Activated CD4-positive, alpha-beta memory T cell treated with anti-CD3 and anti-CD28 coated beads, Interleukin-2, amount 10 ng/mL, durations not matched to agents 7 days and 5 days (primary cell): ENCODE measurements around the gene PBX1. TPM values are rescaled to one million over a fixed set of nuclear protein-coding genes. Genes with fewer than 3 reads are reported as not detected.

Experiments used
- CTCF ChIA-PET: fragments of 350-600 bp; sonication (Branson Sonifier 250); formaldehyde crosslinking; loops from one replicate; lab custom pipeline; 2021; ENCODE audit warnings: antibody characterized with exemption, inconsistent platforms; lab: Charles Lee
- POLR2A ChIA-PET: fragments of 350-600 bp; sonication (Branson Sonifier 250); formaldehyde crosslinking; loops from one replicate; lab custom pipeline; 2021; ENCODE audit warnings: antibody characterized with exemption; lab: Charles Lee
- DNase-seq: peaks from one replicate; pipeline ENCODE4 v3.0.0-alpha.2; 2020
- H3K27ac Mint-ChIP-seq: one replicate; pipeline ENCODE4 v1.8.0; 2021; ENCODE audit warnings: mild to moderate bottlenecking, mixed read lengths
- H3K27me3 Mint-ChIP-seq: one replicate; pipeline ENCODE4 v1.8.0; 2021; ENCODE audit warnings: mixed read lengths
- H3K36me3 Mint-ChIP-seq: one replicate; pipeline ENCODE4 v1.8.0; 2021; ENCODE audit warnings: low read depth, mixed read lengths
- H3K4me1 Mint-ChIP-seq: one replicate; pipeline ENCODE4 v1.8.0; 2021; ENCODE audit warnings: mixed read lengths
- H3K4me3 Mint-ChIP-seq: one replicate; pipeline ENCODE4 v1.8.0; 2021; ENCODE audit warnings: mild to moderate bottlenecking, mixed read lengths
- H3K9me3 Mint-ChIP-seq: one replicate; pipeline ENCODE4 v1.8.0; 2021; ENCODE audit warnings: mixed read lengths
- total RNA-seq, 2 experiments: library from RNA; stranded (reverse); gene quantifications; one replicate each; pipeline ENCODE4 v1.2.3, GENCODE V29; 2021

The PBX1 gene
- total RNA-seq, 2 experiments from 2014 or later = 0.18 to 0.23 TPM

DNA sequence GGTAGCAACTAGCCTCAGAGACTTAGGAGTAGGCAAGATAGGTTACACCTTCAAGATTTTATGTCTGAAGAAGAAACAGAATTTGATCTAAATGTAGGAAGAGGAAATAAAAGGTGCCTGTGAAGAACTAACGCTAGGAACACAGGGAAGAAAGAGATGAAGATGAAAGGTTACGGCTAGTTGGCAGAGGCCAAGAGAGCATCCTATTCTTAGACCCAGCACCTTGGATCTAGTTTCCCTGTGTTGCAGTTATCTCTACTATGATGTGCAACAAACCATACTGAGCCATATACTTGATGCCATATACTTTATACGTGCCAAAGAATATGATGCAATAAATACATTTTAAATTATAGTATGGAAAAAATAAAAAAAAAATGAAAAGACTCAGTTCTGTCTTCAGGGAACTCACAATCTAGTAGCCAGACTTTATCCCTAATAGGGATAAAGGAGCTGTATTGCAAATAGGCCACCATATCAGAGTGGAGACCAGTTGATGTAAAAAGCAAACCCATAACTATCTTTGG is 181.1 kb downstream of the PBX1 start:
- Mint-ChIP-seq H3K4me3 (no peak overlapping the region), H3K27me3 (no peaks in the 10 kb centered on the region)
- CTCF ChIA-PET = no interaction called here

GRCh38 chr1:164742745-164743144 is 183.8 kb downstream of the PBX1 start:
- DNase-seq = no peak
- H3K4me1 Mint-ChIP-seq = no peaks in the 10 kb centered on the region
- no peaks in the 10 kb centered on the region for H3K9me3 Mint-ChIP-seq
- no peak overlapping the region for H3K27ac Mint-ChIP-seq
- no peaks in the 10 kb centered on the region for H3K27me3 Mint-ChIP-seq
- H3K4me3 Mint-ChIP-seq = no peak overlapping the region
- no peaks in the 10 kb centered on the region for H3K36me3 Mint-ChIP-seq
- POLR2A ChIA-PET = no interaction called here
- CTCF ChIA-PET = no interaction called here

More for the DNA sequence above, 181.1 kb downstream of the PBX1 start:
- H3K36me3 Mint-ChIP-seq = no peaks in the 10 kb centered on the region
- POLR2A ChIA-PET = no interaction called here
- no peaks in the 10 kb centered on the region for H3K9me3 Mint-ChIP-seq
- no peak for DNase-seq
- H3K27ac Mint-ChIP-seq = no peak overlapping the region
- H3K4me1 Mint-ChIP-seq = no peaks in the 10 kb centered on the region

DNA sequence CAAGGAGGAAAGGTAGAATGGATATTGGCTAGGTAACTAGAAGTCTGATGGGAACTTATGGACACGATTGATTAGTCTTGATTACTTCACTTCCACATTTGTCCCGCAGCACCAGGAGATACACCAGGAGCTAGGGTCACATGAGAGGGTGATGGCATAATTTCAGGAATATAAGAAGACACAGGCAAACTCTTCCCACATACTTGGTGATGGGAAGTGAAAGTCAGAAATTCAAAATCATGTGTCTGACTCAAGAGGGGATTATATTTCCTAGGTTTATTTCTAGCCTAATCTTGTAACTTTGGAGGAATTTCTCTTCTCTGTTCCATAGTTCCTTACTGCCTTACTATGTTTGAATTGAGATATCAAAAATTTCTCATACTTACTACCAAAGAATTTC is 185.0 kb downstream of the PBX1 start:
- no peaks in the 10 kb centered on the region for H3K27me3 Mint-ChIP-seq
- no peaks in the 10 kb centered on the region for H3K9me3 Mint-ChIP-seq
- POLR2A ChIA-PET = no interaction called here
- H3K4me3 Mint-ChIP-seq = no peak overlapping the region
- CTCF ChIA-PET = no interaction called here
- H3K36me3 Mint-ChIP-seq = no peaks in the 10 kb centered on the region
- no peak for DNase-seq
- H3K4me1 Mint-ChIP-seq = no peaks in the 10 kb centered on the region
- no peak overlapping the region for H3K27ac Mint-ChIP-seq

DNA sequence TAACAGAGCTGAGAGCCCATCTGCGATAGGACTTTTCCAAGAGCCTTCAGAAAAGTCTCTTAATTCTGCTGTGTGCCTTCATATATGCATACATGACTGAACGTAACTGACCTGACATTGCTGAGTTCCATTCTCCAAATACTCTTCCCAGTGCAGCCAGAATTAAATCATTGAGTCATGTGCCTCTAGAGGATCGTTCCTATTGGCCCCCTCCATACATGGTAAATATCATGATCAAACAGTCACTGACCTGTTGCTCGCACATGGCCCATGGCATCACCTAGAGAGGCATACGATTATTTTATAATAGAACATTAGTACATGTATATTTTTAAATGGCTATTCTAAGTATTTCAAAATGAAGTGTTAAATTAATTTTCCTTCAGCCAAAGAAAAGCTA is 186.8 kb downstream of the PBX1 start:
- H3K9me3 Mint-ChIP-seq = no peaks in the 10 kb centered on the region
- H3K4me3 Mint-ChIP-seq = no peak overlapping the region
- no peaks in the 10 kb centered on the region for H3K4me1 Mint-ChIP-seq
- no peak overlapping the region for H3K27ac Mint-ChIP-seq
- DNase-seq = no peak
- H3K27me3 Mint-ChIP-seq = no peaks in the 10 kb centered on the region
- no peaks in the 10 kb centered on the region for H3K36me3 Mint-ChIP-seq
- ChIA-PET POLR2A (no interaction called here), CTCF (no interaction called here)

DNA sequence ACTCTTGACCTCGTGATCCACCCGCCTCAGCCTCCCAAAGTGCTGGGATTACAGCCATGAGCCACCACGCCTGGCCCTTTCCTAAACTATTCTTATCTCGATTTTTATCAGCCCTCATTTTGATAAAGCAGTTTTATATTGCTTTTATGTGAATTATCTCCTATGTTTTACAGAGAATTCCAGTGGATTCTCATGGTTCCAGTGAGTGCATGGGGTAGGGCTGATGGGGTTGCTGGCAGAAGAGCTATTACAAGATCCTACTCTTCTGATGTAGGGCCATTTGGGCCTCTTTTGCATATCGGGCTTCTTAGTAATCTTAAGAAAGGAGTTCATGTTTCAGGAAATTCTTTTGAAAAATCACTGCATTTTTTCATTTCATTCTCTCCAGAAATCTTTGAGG is 187.6 kb downstream of the PBX1 start:
- Mint-ChIP-seq H3K4me3 (no peak overlapping the region), H3K36me3 (no peaks in the 10 kb centered on the region), H3K27ac (no peak overlapping the region), H3K4me1 (no peaks in the 10 kb centered on the region), H3K9me3 (no peaks in the 10 kb centered on the region), H3K27me3 (no peaks in the 10 kb centered on the region)
- CTCF ChIA-PET = no interaction called here
- no peak for DNase-seq
- POLR2A ChIA-PET = no interaction called here

- Mint-ChIP-seq H3K4me1 (no peaks in the 10 kb centered on the region), H3K27ac (no peak overlapping the region), H3K27me3 (no peaks in the 10 kb centered on the region), H3K9me3 (no peaks in the 10 kb centered on the region), H3K4me3 (no peak overlapping the region), H3K36me3 (no peaks in the 10 kb centered on the region)
- ChIA-PET POLR2A (no interaction called here), CTCF (no interaction called here)
- DNase-seq = no peak
Observed at GRCh38 chr1:164748253-164748899, 189.4 kb downstream of the PBX1 start.

DNA sequence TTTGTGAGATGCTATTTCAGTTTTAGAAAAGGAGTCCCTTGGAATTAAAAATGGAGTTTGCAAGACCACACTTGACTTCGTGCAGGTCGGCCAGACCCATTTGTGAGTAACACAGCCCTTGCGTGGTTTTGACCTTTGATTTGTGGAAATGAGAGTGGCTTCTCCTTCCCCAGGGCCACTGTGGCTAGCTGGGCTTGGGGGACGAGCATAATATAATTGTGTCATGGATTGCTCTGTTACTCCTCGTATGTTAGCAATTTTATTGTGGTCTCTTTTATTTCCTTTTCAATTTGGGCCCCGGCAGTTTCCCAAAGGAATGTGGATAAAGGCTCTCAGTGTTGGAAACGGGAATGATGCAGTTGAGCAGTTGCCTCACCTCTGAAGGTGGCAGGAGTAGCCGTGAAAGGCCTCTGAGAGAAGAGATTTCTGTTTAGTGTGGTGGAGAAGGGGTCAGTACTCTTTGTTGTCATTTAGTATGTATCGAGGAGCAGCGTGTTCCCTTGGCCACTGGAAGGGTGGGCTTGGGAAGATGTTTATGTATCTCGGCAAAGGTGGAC is 194.6 kb downstream of the PBX1 start:
- Mint-ChIP-seq H3K9me3 (no peaks in the 10 kb centered on the region), H3K27me3 (no peaks in the 10 kb centered on the region), H3K4me3 (no peak overlapping the region), H3K4me1 (no peaks in the 10 kb centered on the region), H3K27ac (no peak overlapping the region), H3K36me3 (no peaks in the 10 kb centered on the region)
- POLR2A ChIA-PET = no interaction called here
- no peak for DNase-seq
- CTCF ChIA-PET = no interaction called here

DNA sequence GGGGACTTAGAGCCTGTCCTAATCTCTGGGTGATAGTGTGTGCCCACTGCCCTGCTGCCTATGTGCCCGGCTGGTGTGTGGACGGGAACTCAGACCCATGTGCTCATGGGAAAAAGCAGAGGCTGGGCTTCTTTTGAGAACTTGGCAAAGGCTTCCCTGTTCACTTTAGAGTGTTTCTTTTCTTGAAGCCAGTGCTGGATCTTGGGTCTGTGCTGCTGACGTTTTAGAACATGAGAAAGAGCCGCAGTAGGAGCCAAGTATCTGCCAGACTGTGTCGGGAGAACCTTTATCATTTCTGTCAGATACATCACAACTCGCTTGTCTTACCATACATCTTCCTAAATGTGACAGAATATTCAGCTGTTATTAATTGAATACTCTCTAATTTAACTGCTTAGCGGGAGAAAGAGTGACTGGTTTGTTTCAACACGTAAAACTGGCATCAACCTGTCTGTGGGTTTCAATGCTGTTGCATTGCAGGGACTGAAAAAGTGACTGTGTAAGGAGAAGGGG is 195.2 kb downstream of the PBX1 start:
- H3K4me3 Mint-ChIP-seq = no peak overlapping the region
- CTCF ChIA-PET = no interaction called here

DNA sequence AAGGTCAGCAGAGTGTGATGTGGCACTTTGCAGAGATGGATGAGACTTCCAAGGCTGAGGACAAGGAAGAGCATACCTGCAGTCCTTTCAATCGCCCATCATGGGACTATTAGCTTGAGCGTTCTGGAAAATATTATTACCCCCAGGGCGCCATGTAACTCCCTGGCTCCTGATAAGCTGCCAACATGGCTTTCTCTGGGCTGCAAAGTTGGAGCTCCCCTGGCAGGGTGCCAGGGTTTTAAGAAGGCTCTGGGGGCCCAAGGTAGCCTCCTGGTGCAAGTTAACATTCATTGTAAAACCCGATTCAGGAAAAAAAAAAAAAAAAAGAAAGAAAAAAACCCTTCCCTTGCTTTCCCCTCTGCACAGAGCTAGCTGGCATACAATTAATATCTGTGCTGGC is 196.7 kb downstream of the PBX1 start:
- Mint-ChIP-seq H3K4me1 (no peaks in the 10 kb centered on the region), H3K4me3 (no peak overlapping the region), H3K27ac (no peak overlapping the region), H3K36me3 (no peaks in the 10 kb centered on the region), H3K27me3 (no peaks in the 10 kb centered on the region), H3K9me3 (no peaks in the 10 kb centered on the region)
- ChIA-PET CTCF (interaction anchor here (0.7 kb wide), 1 partner anchor 74 kb away, joined by 5 read pairs; no protein-coding TSS in a partner anchor), POLR2A (no interaction called here)
- DNase-seq = no peak

More for the DNA sequence above, 195.2 kb downstream of the PBX1 start:
- Mint-ChIP-seq H3K27ac (no peak overlapping the region), H3K36me3 (no peaks in the 10 kb centered on the region), H3K27me3 (no peaks in the 10 kb centered on the region), H3K9me3 (no peaks in the 10 kb centered on the region), H3K4me1 (no peaks in the 10 kb centered on the region)
- POLR2A ChIA-PET = no interaction called here
- no peak for DNase-seq

DNA sequence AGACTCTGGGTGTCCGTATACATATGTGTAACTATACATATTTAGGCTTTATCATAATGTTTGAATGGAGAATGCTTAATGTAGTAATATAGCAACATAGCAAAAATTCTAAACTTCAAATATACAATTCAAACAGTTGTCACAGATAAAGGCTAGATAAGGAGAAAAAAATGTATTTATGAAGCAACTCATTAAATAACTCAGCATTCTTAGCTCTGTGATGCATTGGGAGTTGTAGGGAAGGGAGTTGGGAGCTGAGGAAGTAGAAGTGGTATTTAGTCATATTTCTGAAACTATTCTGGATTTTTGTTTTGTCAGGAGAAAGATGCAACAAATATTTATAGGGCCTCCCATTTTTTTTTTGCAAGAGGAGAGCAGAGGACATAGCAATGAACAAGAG is 197.8 kb downstream of the PBX1 start:
- H3K9me3 Mint-ChIP-seq = no peaks in the 10 kb centered on the region
- no peak for DNase-seq
- no peaks in the 10 kb centered on the region for H3K4me1 Mint-ChIP-seq
- no peak overlapping the region for H3K27ac Mint-ChIP-seq
- ChIA-PET CTCF (no interaction called here), POLR2A (no interaction called here)
- no peak overlapping the region for H3K4me3 Mint-ChIP-seq
- no peaks in the 10 kb centered on the region for H3K36me3 Mint-ChIP-seq
- no peaks in the 10 kb centered on the region for H3K27me3 Mint-ChIP-seq

GRCh38 chr1:164757625-164758024 is 198.6 kb downstream of the PBX1 start:
- Mint-ChIP-seq H3K4me1 (no peaks in the 10 kb centered on the region), H3K9me3 (no peaks in the 10 kb centered on the region), H3K27me3 (no peaks in the 10 kb centered on the region), H3K36me3 (no peaks in the 10 kb centered on the region), H3K27ac (no peak overlapping the region), H3K4me3 (no peak overlapping the region)
- no peak for DNase-seq
- CTCF ChIA-PET = no interaction called here
- POLR2A ChIA-PET = no interaction called here

DNA sequence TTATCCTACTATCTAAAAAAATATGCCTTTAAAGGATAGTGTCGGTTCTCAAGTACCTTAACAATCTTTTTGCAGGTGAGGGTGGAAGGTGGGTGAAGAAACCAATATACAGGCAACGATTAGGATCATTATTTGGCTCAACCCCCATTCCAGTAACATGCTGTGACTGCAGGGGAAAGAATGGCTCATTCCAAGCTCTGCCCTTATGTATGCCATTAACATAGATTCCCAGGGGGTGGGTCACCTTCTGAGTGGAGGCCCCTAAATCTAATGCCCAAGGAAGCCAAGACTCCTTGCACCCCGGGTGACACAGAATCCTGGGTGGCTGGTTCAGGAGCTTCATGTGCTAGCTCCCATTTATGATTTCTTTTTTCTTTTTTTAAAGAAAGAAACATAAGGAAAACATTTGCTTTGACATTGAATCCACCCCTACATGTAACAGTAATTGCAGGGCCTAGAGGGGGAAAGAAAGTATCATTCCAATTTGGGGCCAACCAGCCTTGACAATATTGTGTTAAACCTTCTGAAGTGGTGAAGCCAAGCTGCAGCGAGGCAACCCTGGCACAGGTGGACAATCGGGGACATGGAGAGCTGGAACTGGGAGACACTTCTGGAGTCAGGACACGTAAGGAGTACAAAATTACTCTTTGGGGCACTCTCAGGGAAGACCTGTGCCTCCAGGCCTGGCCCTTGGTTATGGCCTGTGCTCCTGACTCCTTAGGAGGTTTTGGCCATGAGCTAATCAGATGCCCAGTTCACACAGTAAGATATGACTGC is 200.3 kb downstream of the PBX1 start:
- Mint-ChIP-seq H3K4me3 (no peak overlapping the region), H3K9me3 (no peaks in the 10 kb centered on the region), H3K27ac (no peak overlapping the region), H3K4me1 (no peaks in the 10 kb centered on the region), H3K27me3 (no peaks in the 10 kb centered on the region), H3K36me3 (no peaks in the 10 kb centered on the region)
- no peak for DNase-seq
- CTCF ChIA-PET = no interaction called here
- POLR2A ChIA-PET = no interaction called here

GRCh38 chr1:164759979-164760469 is 201.0 kb downstream of the PBX1 start:
- Mint-ChIP-seq H3K27me3 (no peaks in the 10 kb centered on the region), H3K9me3 (no peaks in the 10 kb centered on the region), H3K4me1 (no peaks in the 10 kb centered on the region), H3K4me3 (no peak overlapping the region), H3K36me3 (no peaks in the 10 kb centered on the region), H3K27ac (no peak overlapping the region)
- DNase-seq = no peak
- ChIA-PET POLR2A (no interaction called here), CTCF (no interaction called here)
